Right cardiac atrium (tissue), 5 donors: ENCODE measurements around the gene CSNK1G1. TPM values are rescaled to one million over a fixed set of nuclear protein-coding genes. Genes with fewer than 3 reads are reported as not detected.
"Not testable (repeated sequence)": the region's sequence is repeated elsewhere in the genome, so short reads cannot be mapped to it uniquely, and the experiment has no call there.

Experiments used
- ATAC-seq, 2 donors: fragments of 200-7000 bp; cut with Tn5 transposase; one replicate each; pipeline versions ENCODE4 v1.8.0 to v1.9.1; 2020; ENCODE audit warnings: moderate library complexity in 2 of 2, mild to moderate bottlenecking in 1 of 2
- DNase-seq, 3 donors: peaks; one replicate each; pipeline ENCODE4 v3.0.0-alpha.2; 2020
- H3K27ac ChIP-seq: one replicate; pipeline ENCODE4 v1.5.1; 2013; ENCODE audit warnings: mild to moderate bottlenecking, low read length, control low read depth, moderate library complexity
- H3K27me3 ChIP-seq: one replicate; pipeline ENCODE4 v1.6.1; 2013; ENCODE audit not compliant: control insufficient read depth, insufficient read depth
- H3K4me1 ChIP-seq: one replicate; pipeline ENCODE4 v1.6.1; 2013; ENCODE audit warnings: low read length; ENCODE audit not compliant: control insufficient read depth, insufficient read depth
- H3K4me3 ChIP-seq: one replicate; pipeline ENCODE4 v1.5.1; 2013; ENCODE audit warnings: low read length, control low read depth
- H3K9me3 ChIP-seq: one replicate; pipeline ENCODE4 v1.6.1; 2013; ENCODE audit warnings: low read length; ENCODE audit not compliant: control insufficient read depth
- WGBS: extraction: QIAGEN DNeasy Blood & Tissue Kit; methylation state at CpG from one replicate; pipeline ENCODE4 v1.1.7; 2013; 5-methylcytosine and 5-hydroxymethylcytosine counted together
- intact Hi-C, 4 donors: fragments of 100-400 bp; cut with DNase I; formaldehyde crosslinking; loops; one replicate each; pipeline versions ENCODE4 v1.11.0 to v1.14.0; 2022 to 2023
- long read RNA-seq, 4 donors: library from polyadenylated mRNA; unstranded; transcript quantifications; one replicate each; pipeline ENCODE4 v2.0.0, GENCODE V29; 2020 to 2021
- polyA plus RNA-seq: library from polyadenylated mRNA; stranded (reverse); fragments of 200-250 nt; gene quantifications from one replicate; pipeline ENCODE4 v1.2.3, GENCODE V29; 2013
- total RNA-seq, 4 donors: library from RNA; stranded (reverse); fragmentation: NEBNext Ultra II Directional; extraction: Animal tissue kit (Norgen Biotek cat#: 25700); gene quantifications; one replicate each; pipeline ENCODE4 v1.2.1, GENCODE V29; 2021
- donor health status: healthy with polysubstance abuse.
- donor health status: DM: no; HTN: yes; CAD: no.
- donor health status: DM: no; HTN: no; CAD: no.
- donor health status: DM: no; HTN: yes; CAD: no; lungs with severe emphysema.
- donor health status: DM: yes; HTN: yes; CAD: no.

CSNK1G1 gene
- total RNA-seq, result 10 to 100 TPM in 1 of 4 donors, 1 to 10 TPM in 3; 7.6 to 11.5 (median 7.9) TPM
- polyA plus RNA-seq, result 2.3 TPM
- long read RNA-seq, donor 1, partial matches to known transcripts, result 0 of 10 reads
- long read RNA-seq, donor 1, other reads (novel, unspliced or antisense), result 10 of 10 reads
- long read RNA-seq, donor 2, full-length matches to known transcripts, result 1 of 3 reads
- long read RNA-seq, donor 2, partial matches to known transcripts, result 0 of 3 reads
- long read RNA-seq, donor 2, other reads (novel, unspliced or antisense), result 2 of 3 reads
- long read RNA-seq, donor 3, full-length matches to known transcripts, result 21 of 31 reads
- long read RNA-seq, donor 3, partial matches to known transcripts, result 4 of 31 reads
- long read RNA-seq, donor 3, other reads (novel, unspliced or antisense), result 6 of 31 reads
- long read RNA-seq, donor 4, full-length matches to known transcripts, result 1 of 3 reads
- long read RNA-seq, donor 4, partial matches to known transcripts, result 1 of 3 reads
- long read RNA-seq, donor 4, other reads (novel, unspliced or antisense), result 1 of 3 reads

- peak within 1 kb of the TSS; percentile 70 for H3K27ac ChIP-seq
- peak within 1 kb of the TSS; percentile 96 for H3K4me3 ChIP-seq
- peak; percentile 96 to 98 (median 97) for DNase-seq
- ATAC-seq, result peak; percentile 100
- intact Hi-C loops, result no loop called here
- H3K27me3 ChIP-seq, result no peaks in the 10 kb centered on the region
- H3K9me3 ChIP-seq, result no peaks in the 10 kb centered on the region
- WGBS, result under 1% methylated on average over 42 of the region's 42 CpGs
- H3K4me1 ChIP-seq, result no peaks in the 10 kb centered on the region
Measured at GRCh38 chr15:64355944-64356709, at the start of gene CSNK1G1. CSNK1G1 (minus strand) TSS chr15:64356173; CDS start chr15:64300499, 55,674 bp downstream.

DNA sequence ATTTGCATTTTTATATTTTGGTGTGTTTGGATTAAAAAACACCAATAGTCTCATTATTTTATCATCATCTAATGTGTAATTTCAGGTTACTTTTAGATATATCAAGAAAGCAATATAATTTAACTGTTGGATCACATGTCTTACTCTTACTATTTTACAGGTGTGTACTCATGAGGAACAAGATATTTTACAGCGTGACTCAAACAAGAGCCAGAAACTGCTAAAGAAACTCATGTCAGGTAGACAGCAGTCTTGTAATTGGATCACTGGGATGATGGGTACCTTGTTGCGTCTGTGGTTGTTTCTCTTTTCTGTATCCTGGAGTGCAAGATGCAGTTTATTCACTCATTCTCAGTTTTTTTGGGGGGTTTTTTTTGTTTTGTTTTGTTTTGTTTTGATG, 44.6 kb upstream of the CSNK1G1 start:
- ATAC-seq (no peak), DNase-seq (no peak)
- intact Hi-C loops, result no loop called here
- Histone ChIP-seq H3K9me3 (no peaks in the 10 kb centered on the region), H3K4me3 (no peak overlapping the region), H3K27ac (no peak overlapping the region), H3K4me1 (no peaks in the 10 kb centered on the region), H3K27me3 (no peaks in the 10 kb centered on the region)
- 95% methylated on average over 2 of the region's 2 CpGs for WGBS

DNA sequence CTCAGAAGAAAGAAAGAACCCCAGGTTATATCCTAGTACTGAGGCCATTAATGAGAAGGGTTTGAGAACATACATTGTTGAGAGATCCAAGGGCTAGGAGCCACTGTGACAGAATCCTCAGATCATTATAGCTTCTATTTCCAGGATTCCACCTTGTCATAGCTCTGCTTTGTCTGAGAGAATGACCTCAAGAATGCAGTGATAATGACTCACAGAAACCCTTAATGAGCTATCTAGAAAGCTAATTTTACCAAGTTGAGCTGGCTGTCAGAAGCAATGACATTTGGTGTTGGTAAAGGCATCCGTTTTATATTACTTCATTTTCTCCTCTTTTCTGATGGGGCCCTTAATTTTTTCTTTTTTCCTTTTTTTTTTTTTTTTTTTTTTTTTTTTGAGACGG, 42.6 kb upstream of the CSNK1G1 start:
- intact Hi-C loops, result no loop called here
- Histone ChIP-seq H3K27ac (peak overlapping the region; percentile 58), H3K4me3 (no peak overlapping the region), H3K27me3 (no peaks in the 10 kb centered on the region), H3K9me3 (no peaks in the 10 kb centered on the region), H3K4me1 (no peaks in the 10 kb centered on the region)
- no peak for DNase-seq
- 72% methylated on average over 2 of the region's 2 CpGs for WGBS
- peak in 1 of 2 donors; percentile 54 for ATAC-seq

- intact Hi-C loops, result no loop called here
- Histone ChIP-seq H3K4me1 (no peaks in the 10 kb centered on the region), H3K9me3 (no peaks in the 10 kb centered on the region), H3K27me3 (no peaks in the 10 kb centered on the region), H3K4me3 (no peak overlapping the region), H3K27ac (no peak overlapping the region)
- DNase-seq (no peak), ATAC-seq (no peak)
- 96% methylated on average over 5 of the region's 5 CpGs for WGBS
Measured at GRCh38 chr15:64396789-64397188, 40.8 kb upstream of the CSNK1G1 start.

- H3K27me3 ChIP-seq, H3K9me3 ChIP-seq, intact Hi-C loops, DNase-seq, H3K4me1 ChIP-seq, H3K27ac ChIP-seq, H3K4me3 ChIP-seq, ATAC-seq: not testable (repeated sequence)
- 82% methylated on average over 3 of the region's 3 CpGs for WGBS
Measured at GRCh38 chr15:64392471-64392870, 36.5 kb upstream of the CSNK1G1 start.

DNA sequence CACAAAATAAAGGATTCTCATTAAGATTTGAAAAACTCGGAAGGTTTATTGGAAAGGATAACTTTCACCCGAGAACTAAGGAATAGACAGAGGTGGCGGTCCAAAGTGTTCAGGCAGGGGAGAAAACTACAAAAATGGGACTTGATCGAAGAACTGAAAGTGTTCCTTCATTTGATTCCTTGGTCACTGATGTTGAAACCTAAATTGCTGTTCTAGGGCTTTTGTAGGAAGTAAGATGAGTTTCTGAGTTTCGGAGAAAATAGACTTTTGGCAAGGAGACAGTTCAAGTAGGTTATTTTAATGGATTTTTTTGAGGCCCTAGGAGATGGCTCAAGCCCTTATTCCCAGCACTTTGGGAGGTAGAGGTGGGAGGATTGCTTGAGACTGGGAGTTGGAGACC, 33.1 kb upstream of the CSNK1G1 start:
- Histone ChIP-seq H3K27me3 (no peaks in the 10 kb centered on the region), H3K4me1 (no peaks in the 10 kb centered on the region), H3K27ac (no peak overlapping the region), H3K9me3 (no peaks in the 10 kb centered on the region), H3K4me3 (no peak overlapping the region)
- DNase-seq (no peak), ATAC-seq (no peak)
- intact Hi-C loops, result no loop called here
- WGBS, result 86% methylated on average over 5 of the region's 5 CpGs

- DNase-seq, result peak; percentile 97 to 98 (median 97)
- peak within 1 kb of the TSS; percentile 80 for H3K4me3 ChIP-seq
- under 1% methylated on average over 35 of the region's 35 CpGs for WGBS
- ATAC-seq, result peak; percentile 100
- H3K27ac ChIP-seq, result peak within 1 kb of the TSS; percentile 26
- no peaks in the 10 kb centered on the region for H3K4me1 ChIP-seq
- intact Hi-C loops, result no loop called here
- no peaks in the 10 kb centered on the region for H3K9me3 ChIP-seq
- no peaks in the 10 kb centered on the region for H3K27me3 ChIP-seq
Measured at GRCh38 chr15:64387562-64388168, 31.7 kb upstream of the CSNK1G1 start, which contains the start of gene TRIP4. TRIP4 (plus strand) TSS chr15:64387836; CDS start chr15:64387864, 28 bp downstream.

GRCh38 chr15:64386291-64386690, 30.3 kb upstream of the CSNK1G1 start:
- 95% methylated on average over 7 of the region's 7 CpGs for WGBS
- intact Hi-C loops, result no loop called here

GRCh38 chr15:64383760-64384159, 27.8 kb upstream of the CSNK1G1 start:
- 89% methylated on average over 2 of the region's 2 CpGs for WGBS
- intact Hi-C loops, result no loop called here
- DNase-seq (no peak), ATAC-seq (no peak)
- Histone ChIP-seq H3K4me1 (no peaks in the 10 kb centered on the region), H3K27ac (no peak overlapping the region), H3K9me3 (no peaks in the 10 kb centered on the region), H3K4me3 (no peak overlapping the region), H3K27me3 (no peaks in the 10 kb centered on the region)

More at GRCh38 chr15:64386291-64386690, 30.3 kb upstream of the CSNK1G1 start:
- Histone ChIP-seq H3K27me3 (no peaks in the 10 kb centered on the region), H3K4me1 (no peaks in the 10 kb centered on the region), H3K4me3 (no peak overlapping the region), H3K9me3 (no peaks in the 10 kb centered on the region), H3K27ac (no peak overlapping the region)
- ATAC-seq (no peak), DNase-seq (no peak)

DNA sequence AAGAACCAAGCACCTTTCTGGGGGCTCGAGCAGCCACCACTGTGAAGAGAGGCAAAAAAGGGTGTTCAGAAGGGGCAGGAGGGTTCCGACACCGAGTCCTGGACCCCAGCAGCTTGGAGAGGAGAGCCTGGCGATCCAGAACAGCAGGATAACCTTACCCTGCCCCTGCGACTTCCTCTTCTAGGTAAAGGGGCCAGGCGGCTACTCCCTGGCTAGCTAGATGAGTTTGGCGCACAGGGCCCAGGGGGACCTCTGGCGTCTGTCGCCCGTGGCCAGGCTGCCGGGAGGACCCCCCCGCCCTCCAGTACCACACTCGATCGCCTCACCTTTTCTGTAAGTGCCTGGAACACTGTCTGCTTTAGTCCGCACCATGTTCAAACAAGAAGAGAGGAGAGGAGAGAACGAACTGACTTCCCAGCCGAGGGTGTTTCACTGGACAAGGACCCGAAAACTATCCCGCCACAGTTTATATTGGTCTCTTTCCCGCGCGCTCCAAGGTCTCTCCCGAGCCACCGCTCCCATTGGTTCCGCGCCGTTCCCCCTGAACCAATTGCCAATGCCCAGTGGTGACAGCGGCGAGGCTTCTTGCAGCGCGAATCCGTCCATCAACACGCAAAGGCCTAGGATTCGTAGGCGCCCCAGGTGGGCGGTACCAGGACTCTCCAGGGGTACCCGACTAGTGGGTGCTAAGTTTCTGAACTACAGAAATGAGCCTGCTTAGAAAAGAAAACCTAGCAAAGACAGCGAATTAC, 25.2 kb upstream of the CSNK1G1 start, which contains the start of gene PCLAF:
Gene PCLAF, minus strand, starts transcription at position 442 of the 752 bp plus-strand sequence. Its CDS starts 70 bp downstream, at position 372.
- ATAC-seq, result peak; percentile 100
- WGBS, result under 1% methylated on average over 38 of the region's 38 CpGs
- intact Hi-C loops, result no loop called here
- no peaks in the 10 kb centered on the region for H3K9me3 ChIP-seq
- H3K4me1 ChIP-seq, result no peaks in the 10 kb centered on the region
- no peak within 1 kb of the TSS for H3K27ac ChIP-seq
- peak within 1 kb of the TSS; percentile 35 for H3K4me3 ChIP-seq
- H3K27me3 ChIP-seq, result no peaks in the 10 kb centered on the region
- peak; percentile 95 to 98 (median 96) for DNase-seq
